ENCODE data around the gene HAPLN2.
A peak's percentile ranks its signal among the peaks of the same experiment; 100 is the strongest.

The HAPLN2 gene

GRCh38 chr1:156592158-156592909 is 26.9 kb upstream of the HAPLN2 start:
- no peak for TF ChIP-seq CTCF (IDR thresholded peaks at IDR 0.05; ENCODE audit: insufficient read depth, low read depth, low read length, missing control alignments)
- peak overlapping the region; percentile 74 for H3K4me3 ChIP-seq (ENCODE audit: low read depth, low read length)

GRCh38 chr1:156592910-156593660 is 26.1 kb upstream of the HAPLN2 start:
- TF ChIP-seq CTCF (IDR thresholded peaks at IDR 0.05; ENCODE audit: insufficient read depth, low read depth, low read length, missing control alignments), result no peak
- no peak overlapping the region for H3K4me3 ChIP-seq (ENCODE audit: low read depth, low read length)
- peak; percentile 34 for DNase-seq (ENCODE audit: low read depth)

More at GRCh38 chr1:156592158-156592909, 26.9 kb upstream of the HAPLN2 start:
- DNase-seq (ENCODE audit: low read depth), result peak; percentile 19

GRCh38 chr1:156593661-156593989 is 25.6 kb upstream of the HAPLN2 start:
- DNase-seq (ENCODE audit: low read depth), result no peak
- no peak overlapping the region for H3K4me3 ChIP-seq (ENCODE audit: low read depth, low read length)
- TF ChIP-seq CTCF (IDR thresholded peaks at IDR 0.05; ENCODE audit: insufficient read depth, low read depth, low read length, missing control alignments), result no peak

GRCh38 chr1:156594190-156594589 is 25.0 kb upstream of the HAPLN2 start:
- DNase-seq (ENCODE audit: low read depth), result no peak
- H3K4me3 ChIP-seq (ENCODE audit: low read depth, low read length), result no peak overlapping the region
- no peak for TF ChIP-seq CTCF (IDR thresholded peaks at IDR 0.05; ENCODE audit: insufficient read depth, low read depth, low read length, missing control alignments)

- no peak for DNase-seq (ENCODE audit: low read depth)
- H3K4me3 ChIP-seq (ENCODE audit: low read depth, low read length), result no peak overlapping the region
- TF ChIP-seq CTCF (IDR thresholded peaks at IDR 0.05; ENCODE audit: insufficient read depth, low read depth, low read length, missing control alignments), result no peak
Observed at GRCh38 chr1:156595016-156595415, 24.2 kb upstream of the HAPLN2 start.

GRCh38 chr1:156596426-156596825 is 22.8 kb upstream of the HAPLN2 start:
- no peak overlapping the region for H3K4me3 ChIP-seq (ENCODE audit: low read depth, low read length)
- no peak for TF ChIP-seq CTCF (IDR thresholded peaks at IDR 0.05; ENCODE audit: insufficient read depth, low read depth, low read length, missing control alignments)
- no peak for DNase-seq (ENCODE audit: low read depth)
